Lower leg skin (tissue), 3 donors: ENCODE results near the gene ASB12.
"Not testable (repeated sequence)": the region's sequence is repeated elsewhere in the genome, so short reads cannot be mapped to it uniquely, and the experiment has no call there.

Experiments used
- CTCF ChIP-seq, 3 donors: fragments of 450-650 bp; IDR thresholded peaks; one replicate each; pipeline ENCODE4 v1.5.1; 2016; ENCODE audit warnings: antibody characterized with exemption in 3 of 3, mild to moderate bottlenecking in 3 of 3, moderate library complexity in 2 of 3
- POLR2A ChIP-seq, 2 donors: fragments of 450-650 bp; IDR thresholded peaks; one replicate each; pipeline ENCODE4 v1.6.1; 2016 to 2017; ENCODE audit warnings: antibody characterized with exemption in 2 of 2, mild to moderate bottlenecking in 1 of 2, moderate library complexity in 1 of 2

DNA sequence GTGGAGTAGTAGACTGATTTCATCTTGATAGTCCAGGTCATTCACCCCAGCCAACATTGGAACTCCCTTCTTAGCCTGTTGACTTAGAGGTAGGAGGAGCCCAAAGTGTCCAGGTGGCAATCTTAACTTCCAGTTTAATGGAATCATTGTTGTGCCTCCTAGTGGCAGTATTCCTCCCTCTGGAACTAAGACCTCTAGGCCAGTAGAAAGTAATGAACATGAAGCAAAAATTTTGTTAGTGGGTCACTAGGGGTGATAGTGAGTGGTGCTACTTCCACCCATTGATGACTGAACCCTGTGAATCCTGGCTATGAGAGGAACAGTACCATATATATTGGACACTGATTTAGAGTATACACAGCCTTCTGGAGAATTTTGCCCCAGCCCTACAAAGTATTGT lies 16.4 kb downstream of the ASB12 start:
- TF ChIP-seq CTCF, POLR2A (IDR thresholded peaks at IDR 0.05): not testable (repeated sequence)
